Keratinocyte (primary cell): ENCODE data around the gene CDK10. TPM values are rescaled to one million over a fixed set of nuclear protein-coding genes. Genes with fewer than 3 reads are reported as not detected.

Experiments used
- DNase-seq: peaks from one replicate; pipeline ENCODE4 v3.0.0-alpha.2; 2011; ENCODE audit warnings: low read depth, missing footprints, low spot score
- FAIRE-seq: peaks from 2 replicates; lab custom pipeline; 2011; peaks lifted over from hg19 to GRCh38; lab: Jason Lieb, UNC
- H2AFZ ChIP-seq: 2 replicates; pipeline ENCODE4 v1.6.0; 2012; ENCODE audit warnings: low read length, control low read depth, inconsistent platforms; ENCODE audit not compliant: control insufficient read depth
- H3K27ac ChIP-seq: 2 replicates; pipeline ENCODE4 v1.5.1; 2011; ENCODE audit warnings: low read length; ENCODE audit not compliant: control insufficient read depth, insufficient read depth
- H3K27me3 ChIP-seq: 3 replicates; pipeline ENCODE4 v1.6.0; 2011; ENCODE audit warnings: low read length; ENCODE audit not compliant: control insufficient read depth, insufficient read depth; ENCODE audit errors: extremely low read depth
- H3K36me3 ChIP-seq, 2 experiments: 2 replicates in 1 of 2; 3 replicates in 1 of 2; pipeline ENCODE4 v1.5.1; 2011; ENCODE audit warnings: low read length in 2 of 2, mild to moderate bottlenecking in 1 of 2; ENCODE audit not compliant: control insufficient read depth in 2 of 2, insufficient read depth in 2 of 2; ENCODE audit errors: extremely low read depth in 1 of 2
- H3K4me1 ChIP-seq: 3 replicates; pipeline ENCODE4 v1.5.1; 2011; ENCODE audit warnings: low read length; ENCODE audit not compliant: control insufficient read depth, insufficient read depth; ENCODE audit errors: extremely low read depth
- H3K4me2 ChIP-seq: 3 replicates; pipeline ENCODE4 v1.6.0; 2011; ENCODE audit warnings: low read depth, low read length; ENCODE audit not compliant: control insufficient read depth, insufficient read depth; ENCODE audit errors: extremely low read depth
- H3K4me3 ChIP-seq, 3 experiments: fragments of 200-600 bp in 1 of 3; sonication (generic) in 1 of 3; 2 replicates in 2 of 3; 3 replicates in 1 of 3; pipeline ENCODE4 v1.5.1; 2011 to 2016; ENCODE audit warnings: low read length in 3 of 3, mild to moderate bottlenecking in 3 of 3, control low read depth in 2 of 3, inconsistent platforms in 1 of 3, low read depth in 1 of 3, mixed read lengths in 1 of 3, mixed run types in 1 of 3, moderate library complexity in 1 of 3; ENCODE audit not compliant: control insufficient read depth in 2 of 3, insufficient read depth in 2 of 3; ENCODE audit errors: extremely low read depth in 1 of 3
- H3K79me2 ChIP-seq: 2 replicates; pipeline ENCODE4 v1.6.0; 2012; ENCODE audit warnings: low read length; ENCODE audit not compliant: control insufficient read depth, insufficient read depth
- H3K9ac ChIP-seq: 3 replicates; pipeline ENCODE4 v1.6.0; 2011; ENCODE audit warnings: low read length; ENCODE audit not compliant: control insufficient read depth, insufficient read depth; ENCODE audit errors: extremely low read depth
- H3K9me1 ChIP-seq: 3 replicates; pipeline ENCODE4 v1.6.0; 2011; ENCODE audit warnings: low read length; ENCODE audit not compliant: control insufficient read depth, insufficient read depth; ENCODE audit errors: extremely low read depth
- H3K9me3 ChIP-seq: 2 replicates; pipeline ENCODE4 v1.5.1; 2012; ENCODE audit warnings: low read depth, low read length; ENCODE audit not compliant: control insufficient read depth
- H4K20me1 ChIP-seq: 3 replicates; pipeline ENCODE4 v1.6.0; 2011; ENCODE audit warnings: low read length; ENCODE audit not compliant: control insufficient read depth, insufficient read depth; ENCODE audit errors: extremely low read depth
- EZH2 ChIP-seq: IDR thresholded peaks from one replicate; pipeline ENCODE4 v1.6.1; 2012; ENCODE audit warnings: inconsistent platforms, mild to moderate bottlenecking, low read length, moderate library complexity
- dilution Hi-C: fragments of 300-500 bp; cut with MboI; formaldehyde crosslinking; loops from one replicate; pipeline ENCODE4 v1.7.0; 2020; ENCODE audit warnings: low sequenced_read_pairs; ENCODE audit not compliant: extremely low pct_ligation_motif_present
- polyA plus RNA-seq, 5 experiments: library from polyadenylated mRNA; depleted of rRNA in 3 of 5; stranded (reverse) in 3 of 5; stranded (forward) in 1 of 5; unstranded in 1 of 5; fragments of >200 nt; gene quantifications; 1 replicate in 1 of 5; 2 replicates in 3 of 5; 3 replicates in 1 of 5; pipeline versions ENCODE4 v1.2.1 to v1.2.3, GENCODE V29; 2011 to 2012; ENCODE audit warnings: missing spikeins in 2 of 5, low read depth in 1 of 5, low replicate concordance in 1 of 5
- TF ChIP-seq, protein P1 (sequence below), 3 experiments: IDR thresholded peaks in 1 of 3; conservative IDR thresholded peaks in 1 of 3; optimal IDR thresholded peaks in 1 of 3; 2 replicates in 2 of 3; 3 replicates in 1 of 3; pipeline versions ENCODE3 to v1.5.1; 2011; ENCODE audit warnings: low read length in 3 of 3, mild to moderate bottlenecking in 3 of 3, moderate library complexity in 2 of 3, control low read depth in 1 of 3, inconsistent platforms in 1 of 3; ENCODE audit not compliant: insufficient read depth in 2 of 3; ENCODE audit errors: extremely low read depth in 1 of 3

The CDK10 gene
- polyA plus RNA-seq, 1 donor (not counting 4 experiments of a cell fraction or from before 2014, with no cell fraction given), result 30.6 TPM

GRCh38 chr16:89733792-89734191, 47.3 kb downstream of the CDK10 start:
- peaks cover under 1% of the 10 kb centered on the region for H4K20me1 ChIP-seq
- TF ChIP-seq, protein P1, sequence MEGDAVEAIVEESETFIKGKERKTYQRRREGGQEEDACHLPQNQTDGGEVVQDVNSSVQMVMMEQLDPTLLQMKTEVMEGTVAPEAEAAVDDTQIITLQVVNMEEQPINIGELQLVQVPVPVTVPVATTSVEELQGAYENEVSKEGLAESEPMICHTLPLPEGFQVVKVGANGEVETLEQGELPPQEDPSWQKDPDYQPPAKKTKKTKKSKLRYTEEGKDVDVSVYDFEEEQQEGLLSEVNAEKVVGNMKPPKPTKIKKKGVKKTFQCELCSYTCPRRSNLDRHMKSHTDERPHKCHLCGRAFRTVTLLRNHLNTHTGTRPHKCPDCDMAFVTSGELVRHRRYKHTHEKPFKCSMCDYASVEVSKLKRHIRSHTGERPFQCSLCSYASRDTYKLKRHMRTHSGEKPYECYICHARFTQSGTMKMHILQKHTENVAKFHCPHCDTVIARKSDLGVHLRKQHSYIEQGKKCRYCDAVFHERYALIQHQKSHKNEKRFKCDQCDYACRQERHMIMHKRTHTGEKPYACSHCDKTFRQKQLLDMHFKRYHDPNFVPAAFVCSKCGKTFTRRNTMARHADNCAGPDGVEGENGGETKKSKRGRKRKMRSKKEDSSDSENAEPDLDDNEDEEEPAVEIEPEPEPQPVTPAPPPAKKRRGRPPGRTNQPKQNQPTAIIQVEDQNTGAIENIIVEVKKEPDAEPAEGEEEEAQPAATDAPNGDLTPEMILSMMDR (optimal IDR thresholded peaks at IDR 0.05 in 1 of 3, IDR thresholded peaks at IDR 0.05 in 1 of 3, conservative IDR thresholded peaks at IDR 0.05 in 1 of 3; ENCODE audit: extremely low read depth in 1 of 3, insufficient read depth in 2 of 3, low read length in 3 of 3), result no peak
- no peak for TF ChIP-seq EZH2
- H2AFZ ChIP-seq, result no peak overlapping the region
- H3K4me3 ChIP-seq, result no peak overlapping the region
- DNase-seq, result no peak
- H3K36me3 ChIP-seq, result peaks cover 47 to 58% of the 10 kb centered on the region in 2 experiments
- dilution Hi-C loops, result no loop called here
- H3K9ac ChIP-seq, result no peak overlapping the region
- H3K27ac ChIP-seq, result no peak overlapping the region
- no peak for FAIRE-seq
- H3K27me3 ChIP-seq, result no peaks in the 10 kb centered on the region
- no peaks in the 10 kb centered on the region for H3K9me1 ChIP-seq
- no peaks in the 10 kb centered on the region for H3K4me1 ChIP-seq
- H3K79me2 ChIP-seq, result peaks cover 2% of the 10 kb centered on the region
- no peaks in the 10 kb centered on the region for H3K9me3 ChIP-seq
- H3K4me2 ChIP-seq, result no peak overlapping the region

DNA sequence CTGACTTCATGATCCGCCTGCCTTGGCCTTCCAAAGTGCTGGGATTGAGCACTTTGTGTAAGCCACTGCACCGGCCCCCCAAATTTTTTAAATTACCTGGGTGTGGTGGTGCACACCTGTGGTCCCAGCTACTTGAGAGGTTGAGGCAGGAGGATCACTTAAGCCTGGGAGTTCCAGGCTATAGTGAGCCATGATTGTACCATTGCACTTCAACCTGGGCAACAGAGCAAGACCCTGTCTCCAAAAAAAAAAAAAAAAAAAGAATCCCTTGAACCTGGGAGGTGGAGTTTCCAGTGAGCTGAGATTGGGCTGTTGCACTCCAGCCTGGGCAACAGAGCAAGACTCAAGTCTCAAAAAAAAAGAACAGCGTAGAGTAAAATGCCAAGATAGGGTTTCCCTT, 50.1 kb downstream of the CDK10 start:
- dilution Hi-C loops, result no loop called here
- Histone ChIP-seq H4K20me1 (peaks cover 2% of the 10 kb centered on the region), H3K4me2 (no peak overlapping the region), H3K9me3 (no peaks in the 10 kb centered on the region), H3K9ac (no peak overlapping the region), H2AFZ (no peak overlapping the region), H3K27me3 (no peaks in the 10 kb centered on the region), H3K4me1 (no peaks in the 10 kb centered on the region), H3K9me1 (no peaks in the 10 kb centered on the region), H3K4me3 (no peak overlapping the region), H3K79me2 (peaks cover 2% of the 10 kb centered on the region), H3K36me3 (peaks cover 52 to 55% of the 10 kb centered on the region in 2 experiments), H3K27ac (no peak overlapping the region)
- FAIRE-seq (no peak), DNase-seq (no peak)
- TF ChIP-seq, protein P1 (optimal IDR thresholded peaks at IDR 0.05 in 1 of 3, IDR thresholded peaks at IDR 0.05 in 1 of 3, conservative IDR thresholded peaks at IDR 0.05 in 1 of 3; ENCODE audit: extremely low read depth in 1 of 3, insufficient read depth in 2 of 3, low read length in 3 of 3), result no peak
- TF ChIP-seq EZH2, result no peak
